Measurements from ENCODE around the gene STAG1.
"Not testable (repeated sequence)": the region's sequence is repeated elsewhere in the genome, so short reads cannot be mapped to it uniquely, and the experiment has no call there.

The STAG1 gene

DNA sequence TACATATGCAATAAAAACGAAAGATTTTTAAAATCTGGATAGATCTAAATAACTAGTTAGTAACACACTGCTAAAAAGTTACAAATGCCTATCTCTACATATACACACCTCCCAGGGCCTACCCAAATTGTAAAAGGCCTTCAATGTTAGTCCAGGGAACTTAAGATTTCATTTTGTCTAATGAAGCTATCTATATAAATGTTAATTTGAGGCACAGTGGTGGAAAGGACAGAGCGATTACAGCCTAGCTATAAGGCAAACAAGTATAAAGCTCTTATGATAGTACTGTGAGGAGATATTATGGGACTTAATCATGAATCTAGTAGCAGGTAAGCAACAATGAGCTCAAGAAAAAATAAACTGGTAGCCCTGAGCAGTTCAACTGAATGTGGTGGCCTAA is 101.7 kb downstream of the STAG1 start:
- no peak for DNase-seq (ENCODE audit: low read depth in 1 of 2, low spot score in 1 of 2)
- Histone ChIP-seq H3K4me3 (replicated peaks; ENCODE audit: insufficient read depth, low read length) (no peak overlapping the region), H3K27me3 (ENCODE audit: insufficient read depth, poor library complexity, severe bottlenecking) (no peaks in the 10 kb centered on the region), H3K27ac (replicated peaks) (no peak overlapping the region)
- TF ChIP-seq POLR2AphosphoS5 (IDR thresholded peaks at IDR 0.05; ENCODE audit: low read depth): no peak
- TF ChIP-seq, protein P1, sequence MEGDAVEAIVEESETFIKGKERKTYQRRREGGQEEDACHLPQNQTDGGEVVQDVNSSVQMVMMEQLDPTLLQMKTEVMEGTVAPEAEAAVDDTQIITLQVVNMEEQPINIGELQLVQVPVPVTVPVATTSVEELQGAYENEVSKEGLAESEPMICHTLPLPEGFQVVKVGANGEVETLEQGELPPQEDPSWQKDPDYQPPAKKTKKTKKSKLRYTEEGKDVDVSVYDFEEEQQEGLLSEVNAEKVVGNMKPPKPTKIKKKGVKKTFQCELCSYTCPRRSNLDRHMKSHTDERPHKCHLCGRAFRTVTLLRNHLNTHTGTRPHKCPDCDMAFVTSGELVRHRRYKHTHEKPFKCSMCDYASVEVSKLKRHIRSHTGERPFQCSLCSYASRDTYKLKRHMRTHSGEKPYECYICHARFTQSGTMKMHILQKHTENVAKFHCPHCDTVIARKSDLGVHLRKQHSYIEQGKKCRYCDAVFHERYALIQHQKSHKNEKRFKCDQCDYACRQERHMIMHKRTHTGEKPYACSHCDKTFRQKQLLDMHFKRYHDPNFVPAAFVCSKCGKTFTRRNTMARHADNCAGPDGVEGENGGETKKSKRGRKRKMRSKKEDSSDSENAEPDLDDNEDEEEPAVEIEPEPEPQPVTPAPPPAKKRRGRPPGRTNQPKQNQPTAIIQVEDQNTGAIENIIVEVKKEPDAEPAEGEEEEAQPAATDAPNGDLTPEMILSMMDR (IDR thresholded peaks at IDR 0.05; ENCODE audit: insufficient read depth, low read length): no peak
- TF ChIP-seq, protein P2, sequence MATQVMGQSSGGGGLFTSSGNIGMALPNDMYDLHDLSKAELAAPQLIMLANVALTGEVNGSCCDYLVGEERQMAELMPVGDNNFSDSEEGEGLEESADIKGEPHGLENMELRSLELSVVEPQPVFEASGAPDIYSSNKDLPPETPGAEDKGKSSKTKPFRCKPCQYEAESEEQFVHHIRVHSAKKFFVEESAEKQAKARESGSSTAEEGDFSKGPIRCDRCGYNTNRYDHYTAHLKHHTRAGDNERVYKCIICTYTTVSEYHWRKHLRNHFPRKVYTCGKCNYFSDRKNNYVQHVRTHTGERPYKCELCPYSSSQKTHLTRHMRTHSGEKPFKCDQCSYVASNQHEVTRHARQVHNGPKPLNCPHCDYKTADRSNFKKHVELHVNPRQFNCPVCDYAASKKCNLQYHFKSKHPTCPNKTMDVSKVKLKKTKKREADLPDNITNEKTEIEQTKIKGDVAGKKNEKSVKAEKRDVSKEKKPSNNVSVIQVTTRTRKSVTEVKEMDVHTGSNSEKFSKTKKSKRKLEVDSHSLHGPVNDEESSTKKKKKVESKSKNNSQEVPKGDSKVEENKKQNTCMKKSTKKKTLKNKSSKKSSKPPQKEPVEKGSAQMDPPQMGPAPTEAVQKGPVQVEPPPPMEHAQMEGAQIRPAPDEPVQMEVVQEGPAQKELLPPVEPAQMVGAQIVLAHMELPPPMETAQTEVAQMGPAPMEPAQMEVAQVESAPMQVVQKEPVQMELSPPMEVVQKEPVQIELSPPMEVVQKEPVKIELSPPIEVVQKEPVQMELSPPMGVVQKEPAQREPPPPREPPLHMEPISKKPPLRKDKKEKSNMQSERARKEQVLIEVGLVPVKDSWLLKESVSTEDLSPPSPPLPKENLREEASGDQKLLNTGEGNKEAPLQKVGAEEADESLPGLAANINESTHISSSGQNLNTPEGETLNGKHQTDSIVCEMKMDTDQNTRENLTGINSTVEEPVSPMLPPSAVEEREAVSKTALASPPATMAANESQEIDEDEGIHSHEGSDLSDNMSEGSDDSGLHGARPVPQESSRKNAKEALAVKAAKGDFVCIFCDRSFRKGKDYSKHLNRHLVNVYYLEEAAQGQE (IDR thresholded peaks at IDR 0.05; ENCODE audit: insufficient replicate concordance, low read depth): no peak
- TF ChIP-seq SPI1 (IDR thresholded peaks at IDR 0.05; ENCODE audit: borderline replicate concordance, low read depth): no peak
- TF ChIP-seq GABPA (IDR thresholded peaks at IDR 0.05; ENCODE audit: low read depth): no peak

DNA sequence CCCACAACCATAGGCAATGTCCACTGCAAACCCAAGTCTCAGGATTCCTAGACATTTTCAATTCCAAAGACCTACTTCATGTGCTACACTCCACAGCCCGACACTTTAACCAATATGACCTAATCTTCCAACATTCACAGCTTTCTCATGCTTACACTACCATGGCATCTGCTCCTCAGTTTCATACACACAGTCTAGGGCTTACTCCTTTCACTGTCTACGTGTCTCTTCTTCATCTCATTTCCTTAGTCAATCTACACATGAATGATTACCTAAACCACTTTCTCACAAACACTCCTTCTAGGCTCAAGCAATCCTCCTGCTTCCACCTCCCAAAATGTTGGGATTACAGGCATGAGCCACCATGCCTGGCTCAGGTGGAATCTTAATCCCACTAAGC is 106.3 kb downstream of the STAG1 start:
- no peak for DNase-seq (ENCODE audit: low read depth in 1 of 2, low spot score in 1 of 2)
- no peak overlapping the region for H3K4me3 ChIP-seq (replicated peaks; ENCODE audit: insufficient read depth, low read length)
- no peak for TF ChIP-seq POLR2AphosphoS5 (IDR thresholded peaks at IDR 0.05; ENCODE audit: low read depth)
- no peaks in the 10 kb centered on the region for H3K27me3 ChIP-seq (ENCODE audit: insufficient read depth, poor library complexity, severe bottlenecking)
- H3K27ac ChIP-seq (replicated peaks): no peak overlapping the region

DNA sequence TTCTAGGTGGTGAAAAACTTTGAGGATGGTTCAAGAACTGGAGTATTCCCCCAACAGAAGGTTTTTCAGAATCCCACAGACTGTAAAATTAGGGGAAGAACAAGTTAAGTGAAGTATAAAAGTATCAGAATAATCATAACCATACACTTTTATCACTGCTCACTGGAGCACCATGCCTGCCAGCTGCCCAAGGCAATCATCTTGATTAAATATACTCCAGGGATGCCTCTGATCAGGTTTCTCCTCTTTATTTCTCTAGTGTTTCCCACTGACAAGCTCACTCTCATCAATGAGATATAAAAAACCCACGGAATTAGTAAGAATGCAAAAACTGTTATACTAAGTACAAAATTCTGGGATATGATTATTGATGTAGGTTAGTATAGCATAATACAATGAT is 108.0 kb downstream of the STAG1 start:
- TF ChIP-seq POLR2AphosphoS5 (IDR thresholded peaks at IDR 0.05; ENCODE audit: low read depth) (no peak), GABPA (IDR thresholded peaks at IDR 0.05; ENCODE audit: low read depth) (no peak), SPI1 (IDR thresholded peaks at IDR 0.05; ENCODE audit: borderline replicate concordance, low read depth) (no peak)
- TF ChIP-seq, protein P2 (IDR thresholded peaks at IDR 0.05; ENCODE audit: insufficient replicate concordance, low read depth): no peak
- TF ChIP-seq, protein P1 (IDR thresholded peaks at IDR 0.05; ENCODE audit: insufficient read depth, low read length): no peak
- no peak overlapping the region for H3K4me3 ChIP-seq (replicated peaks; ENCODE audit: insufficient read depth, low read length)
- DNase-seq (ENCODE audit: low read depth in 1 of 2, low spot score in 1 of 2): no peak
- H3K27ac ChIP-seq (replicated peaks): no peak overlapping the region
- no peaks in the 10 kb centered on the region for H3K27me3 ChIP-seq (ENCODE audit: insufficient read depth, poor library complexity, severe bottlenecking)

DNA sequence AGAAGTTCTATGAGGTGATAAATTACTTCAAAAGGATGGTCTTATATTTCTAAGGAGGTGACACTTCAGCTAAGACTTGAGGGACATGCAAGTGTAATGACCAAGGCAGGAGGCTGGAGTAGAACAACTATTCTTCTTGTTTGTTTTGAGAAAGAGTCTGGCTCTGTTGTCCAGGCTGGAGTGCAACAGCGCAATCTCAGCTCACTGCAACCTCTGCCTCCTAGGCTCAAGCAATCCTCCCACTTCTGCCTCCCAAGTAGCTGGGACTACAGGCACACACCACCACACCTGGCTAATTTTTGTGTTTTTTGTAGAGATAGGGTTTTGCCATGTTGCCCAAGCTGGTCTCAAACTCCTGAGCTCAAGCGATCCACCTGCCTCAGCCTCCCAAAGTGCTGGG is 108.8 kb downstream of the STAG1 start:
- H3K4me3 ChIP-seq (replicated peaks; ENCODE audit: insufficient read depth, low read length); H3K27ac ChIP-seq (replicated peaks); H3K27me3 ChIP-seq (ENCODE audit: insufficient read depth, poor library complexity, severe bottlenecking); DNase-seq (ENCODE audit: low read depth in 1 of 2, low spot score in 1 of 2): not testable (repeated sequence)

DNA sequence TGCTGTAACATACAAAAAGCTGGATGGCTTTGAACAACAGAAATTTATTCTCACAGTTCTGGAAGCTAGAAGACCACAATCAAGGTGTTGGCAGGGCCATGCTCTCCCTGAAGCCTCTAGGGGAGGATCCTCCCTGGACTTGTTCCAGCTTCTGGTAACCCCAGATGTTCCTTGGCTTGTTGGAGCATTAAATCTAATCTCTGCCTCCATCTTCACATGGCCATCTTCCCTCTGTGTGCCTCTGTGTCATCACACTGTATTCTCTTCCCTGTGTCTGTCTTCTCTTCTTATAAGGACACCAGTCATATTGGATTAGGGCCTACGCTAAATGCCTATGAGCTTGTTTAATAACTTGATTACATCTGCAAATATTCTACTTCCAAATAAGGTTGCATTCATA is 109.5 kb downstream of the STAG1 start:
- DNase-seq (ENCODE audit: low read depth in 1 of 2, low spot score in 1 of 2): no peak
- Histone ChIP-seq H3K4me3 (replicated peaks; ENCODE audit: insufficient read depth, low read length) (no peak overlapping the region), H3K27ac (replicated peaks) (no peak overlapping the region), H3K27me3 (ENCODE audit: insufficient read depth, poor library complexity, severe bottlenecking) (no peaks in the 10 kb centered on the region)
- no peak for TF ChIP-seq SPI1 (IDR thresholded peaks at IDR 0.05; ENCODE audit: borderline replicate concordance, low read depth)
- TF ChIP-seq, protein P2 (IDR thresholded peaks at IDR 0.05; ENCODE audit: insufficient replicate concordance, low read depth): no peak
- no peak for TF ChIP-seq GABPA (IDR thresholded peaks at IDR 0.05; ENCODE audit: low read depth)
- TF ChIP-seq, protein P1 (IDR thresholded peaks at IDR 0.05; ENCODE audit: insufficient read depth, low read length): no peak
